Spleen (tissue), 11 donors: ENCODE measurements around the gene PRSS57. TPM values are rescaled to one million over a fixed set of nuclear protein-coding genes. Genes with fewer than 3 reads are reported as not detected.

ENCODE experiments used
- DNase-seq: peaks from one replicate; pipeline ENCODE4 v3.0.0-alpha.2; 2020
- H3K27ac ChIP-seq, 8 donors: fragments of 200-600 bp; sonication (generic) in 7 of 8; 1 replicate in 4 of 8; 2 replicates in 4 of 8; pipeline versions ENCODE4 v1.5.0 to v1.8.0; 2016 to 2021; ENCODE audit warnings: inconsistent platforms in 4 of 8, mild to moderate bottlenecking in 4 of 8, moderate library complexity in 1 of 8
- H3K27me3 ChIP-seq, 7 donors: fragments of 200-600 bp; sonication (generic) in 6 of 7; replicated peaks in 1 of 7; 1 replicate in 4 of 7; 2 replicates in 3 of 7; pipeline versions ENCODE4 v1.5.0 to v1.8.0; 2016 to 2021; ENCODE audit warnings: inconsistent platforms in 3 of 7, mild to moderate bottlenecking in 1 of 7
- H3K36me3 ChIP-seq, 6 donors: fragments of 200-600 bp; sonication (generic) in 5 of 6; 1 replicate in 4 of 6; 2 replicates in 2 of 6; pipeline versions ENCODE4 v1.5.0 to v1.8.0; 2016 to 2021; ENCODE audit warnings: inconsistent platforms in 2 of 6
- H3K4me1 ChIP-seq, 6 donors: fragments of 200-600 bp; sonication (generic) in 5 of 6; 1 replicate in 3 of 6; 2 replicates in 3 of 6; pipeline versions ENCODE4 v1.5.0 to v1.8.0; 2016 to 2021; ENCODE audit warnings: inconsistent platforms in 3 of 6
- H3K4me3 ChIP-seq, 8 donors: fragments of 200-600 bp; sonication (generic) in 7 of 8; 1 replicate in 4 of 8; 2 replicates in 4 of 8; pipeline versions ENCODE4 v1.5.0 to v1.8.0; 2016 to 2021; ENCODE audit warnings: inconsistent platforms in 4 of 8, mild to moderate bottlenecking in 4 of 8, moderate library complexity in 2 of 8
- H3K9me3 ChIP-seq, 8 donors: fragments of 200-600 bp; sonication (generic) in 7 of 8; 1 replicate in 4 of 8; 2 replicates in 4 of 8; pipeline versions ENCODE4 v1.5.0 to v1.8.0; 2016 to 2021; ENCODE audit warnings: inconsistent platforms in 4 of 8
- CTCF ChIP-seq, 11 experiments: fragments of 200-600 bp in 7 of 11; fragments of 450-650 bp in 4 of 11; sonication (generic) in 4 of 11; IDR thresholded peaks in 8 of 11; conservative IDR thresholded peaks in 3 of 11; 1 replicate in 7 of 11; 2 replicates in 4 of 11; pipeline versions ENCODE4 v1.4.0 to v1.8.0; 2016 to 2021; ENCODE audit warnings: antibody characterized with exemption in 11 of 11, inconsistent platforms in 4 of 11, mild to moderate bottlenecking in 1 of 11
- POLR2A ChIP-seq, 3 donors: fragments of 450-650 bp; IDR thresholded peaks; one replicate each; pipeline ENCODE4 v1.5.1; 2017; ENCODE audit warnings: antibody characterized with exemption in 3 of 3, mild to moderate bottlenecking in 1 of 3
- POLR2AphosphoS5 ChIP-seq, 3 donors: sonication (generic); formaldehyde crosslinking; IDR thresholded peaks; one replicate each; pipeline ENCODE4 v1.5.1; 2017; ENCODE audit warnings: antibody characterized with exemption in 3 of 3
- WGBS, 5 donors: extraction: QIAGEN DNeasy Blood & Tissue Kit in 3 of 5; methylation state at CpG; one replicate each; pipeline versions ENCODE4 v1.1.5 to v1.1.7; 2013 to 2018; 5-methylcytosine and 5-hydroxymethylcytosine counted together
- intact Hi-C: fragments of 100-400 bp; cut with DNase I; formaldehyde crosslinking; loops from one replicate; pipeline ENCODE4 v1.15.0; 2023; ENCODE audit warnings: low total_unique reads
- polyA plus RNA-seq, 3 donors: library from polyadenylated mRNA; stranded (reverse); fragments of 200-250 nt; gene quantifications; one replicate each; pipeline ENCODE4 v1.2.1, GENCODE V29; 2013
- total RNA-seq, 7 donors: library from RNA; depleted of rRNA in 3 of 7; stranded (reverse); fragments of >200 nt in 3 of 7; fragmentation: NEBNext Ultra II Directional in 4 of 7; extraction: Animal tissue kit (Norgen Biotek cat#: 25700) in 4 of 7; gene quantifications; one replicate each; pipeline versions ENCODE4 v1.1.0 to v1.2.1, GENCODE V29; 2016 to 2021
- donor health status: healthy with polysubstance abuse.
- donor health status: DM: no; HTN: no; CAD: no; lungs with moderate emphysema.
- donor health status: DM: no; HTN: no; CAD: no.
- donor health status: Bipolar disorder and iron deficiency.
- donor health status: healthy.
- donor health status: DM: no; HTN: no; CAD: no.
- donor health status: DM: yes; HTN: yes; CAD: no.

The PRSS57 gene
- total and polyA plus RNA-seq, 10 donors, result 0.24 to 2.5 (median 0.54) TPM; not detected in 2

- peak overlapping the region in 4 of 8 donors; percentile 2 to 56 (median 10) for H3K4me3 ChIP-seq
- TF ChIP-seq POLR2A (IDR thresholded peaks at IDR 0.05) (no peak), CTCF (IDR thresholded peaks at IDR 0.05 in 8 of 11, conservative IDR thresholded peaks at IDR 0.05 in 3 of 11) (peak; percentile 80 to 94 (median 91)), POLR2AphosphoS5 (IDR thresholded peaks at IDR 0.05) (peak; percentile 34 to 72 (median 61))
- H3K9me3 ChIP-seq, result peaks cover 0 to 3% (median 0%) of the 10 kb centered on the region in 8 donors
- peak; percentile 92 for DNase-seq
- H3K27ac ChIP-seq, result peak overlapping the region in 4 of 8 donors; percentile 39 to 98 (median 58)
- H3K4me1 ChIP-seq, result peaks cover 27 to 62% (median 42%) of the 10 kb centered on the region in 6 donors
- 9 to 18% (median 11%) methylated on average over 17 to 24 of the region's 24 CpGs for WGBS, 5 donors
- no peaks in the 10 kb centered on the region for H3K36me3 ChIP-seq
- intact Hi-C loops, result loop anchor here (5.0 kb wide), 1 partner anchor 67 kb away; no protein-coding TSS in a partner anchor
- H3K27me3 ChIP-seq, result peaks cover 0 to 4% (median 0%) of the 10 kb centered on the region in 7 donors
Measured at GRCh38 chr19:664913-665443, 30.3 kb downstream of the PRSS57 start.

- H3K36me3 ChIP-seq, result peaks cover 0 to 8% (median under 1%) of the 10 kb centered on the region in 6 donors
- H3K9me3 ChIP-seq, result no peaks in the 10 kb centered on the region
- no peaks in the 10 kb centered on the region for H3K27me3 ChIP-seq
- peak overlapping the region; percentile 84 to 99 (median 98) for H3K27ac ChIP-seq
- 46 to 60% (median 52%) methylated on average over 14 to 18 of the region's 18 CpGs for WGBS, 5 donors
- TF ChIP-seq POLR2A (IDR thresholded peaks at IDR 0.05), result no peak
- peak in 2 of 11 experiments; percentile 4 to 11 for TF ChIP-seq CTCF (IDR thresholded peaks at IDR 0.05 in 8 of 11, conservative IDR thresholded peaks at IDR 0.05 in 3 of 11)
- no peak for DNase-seq
- peak overlapping the region; percentile 23 to 100 (median 96) for H3K4me3 ChIP-seq
- intact Hi-C loops, result no loop called here
- H3K4me1 ChIP-seq, result peaks cover 40 to 75% (median 54%) of the 10 kb centered on the region in 6 donors
Measured at GRCh38 chr19:663682-664117, 31.6 kb downstream of the PRSS57 start.

GRCh38 chr19:662962-663681, 32.1 kb downstream of the PRSS57 start, which contains the start of gene RNF126:
Gene RNF126 (minus strand): TSS chr19:663214. CDS start chr19:663121, 93 bp downstream.
- peak; percentile 97 for DNase-seq
- intact Hi-C loops, result no loop called here
- TF ChIP-seq POLR2AphosphoS5 (IDR thresholded peaks at IDR 0.05) (peak; percentile 82 to 88 (median 86)), CTCF (IDR thresholded peaks at IDR 0.05 in 8 of 11, conservative IDR thresholded peaks at IDR 0.05 in 3 of 11) (peak in 2 of 11 experiments; percentile 8 to 14), POLR2A (IDR thresholded peaks at IDR 0.05) (peak in 1 of 3 donors; percentile 58)
- WGBS, 5 donors, result 1 to 3% (median 2%) methylated on average over 17 to 97 of the region's 97 CpGs
- no peaks in the 10 kb centered on the region for H3K9me3 ChIP-seq
- H3K4me1 ChIP-seq, result peaks cover 46 to 76% (median 60%) of the 10 kb centered on the region in 6 donors
- H3K27me3 ChIP-seq, result no peaks in the 10 kb centered on the region
- peak within 1 kb of the TSS; percentile 74 to 100 (median 98) for H3K4me3 ChIP-seq
- H3K36me3 ChIP-seq, result peaks cover 0 to 14% (median 6%) of the 10 kb centered on the region in 6 donors
- peak within 1 kb of the TSS; percentile 84 to 99 (median 98) for H3K27ac ChIP-seq
